ENCODE data around the gene HIKESHI. TPM values are rescaled to one million over a fixed set of nuclear protein-coding genes. Genes with fewer than 3 reads are reported as not detected.

Gene HIKESHI
- total RNA-seq, 1 experiment from 2014 or later = 53.9 TPM

GRCh38 chr11:86369668-86370067 lies 67.6 kb downstream of the HIKESHI start:
- CTCF ChIA-PET = interaction anchor here (0.6 to 4.7 kb wide), 3 partner anchors 9 to 269 kb away, joined by 3 to 44 read pairs (median 4); no protein-coding TSS in a partner anchor
- no peaks in the 10 kb centered on the region for H3K27me3 Mint-ChIP-seq (ENCODE audit: insufficient read depth, unreplicated experiment)
- no peak overlapping the region for H3K27ac Mint-ChIP-seq (ENCODE audit: low read depth, unreplicated experiment)
- BruUV-seq (replicated peaks) = no TSS peak
- TF ChIP-seq CTCF (IDR thresholded peaks at IDR 0.05; ENCODE audit: unreplicated experiment) = no peak
- DNase-seq (ENCODE audit: unreplicated experiment) = peak; percentile 60
- peaks cover 6% of the 10 kb centered on the region for H3K9me3 Mint-ChIP-seq (ENCODE audit: unreplicated experiment)
- intact Hi-C loops (cut with micrococcal nuclease) = no loop called here
- H3K36me3 Mint-ChIP-seq (ENCODE audit: insufficient read depth, unreplicated experiment) = no peaks in the 10 kb centered on the region
- H3K4me1 Mint-ChIP-seq (ENCODE audit: insufficient read depth, unreplicated experiment) = peaks cover 14% of the 10 kb centered on the region
- POLR2A ChIA-PET = no interaction called here
- no peak overlapping the region for H3K4me3 Mint-ChIP-seq (ENCODE audit: unreplicated experiment)

DNA sequence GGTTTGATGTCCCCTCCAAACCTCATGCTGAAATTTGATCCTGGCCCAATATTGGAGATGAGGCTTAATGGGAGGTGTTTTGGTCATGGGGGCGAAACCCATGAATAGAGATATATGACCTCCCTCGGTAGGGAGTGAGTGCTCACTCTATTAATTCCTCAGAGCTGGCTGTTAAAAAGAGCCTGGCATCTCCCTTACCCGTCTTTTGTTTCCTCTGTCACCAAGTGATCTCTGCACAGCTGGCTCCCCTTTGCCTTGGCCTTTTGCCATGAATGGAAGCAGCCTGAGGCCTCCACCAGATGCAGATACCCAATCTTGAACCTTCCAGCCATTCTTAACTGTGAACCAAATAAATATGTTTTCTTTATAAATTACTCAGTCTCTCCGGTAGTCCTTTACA lies 68.1 kb downstream of the HIKESHI start:
- intact Hi-C loops (cut with micrococcal nuclease) = no loop called here

GRCh38 chr11:86370922-86371594 lies 69.0 kb downstream of the HIKESHI start:
- BruUV-seq (replicated peaks) = no TSS peak
- no peak overlapping the region for H3K27ac Mint-ChIP-seq (ENCODE audit: low read depth, unreplicated experiment)

More for the DNA sequence above, 68.1 kb downstream of the HIKESHI start:
- DNase-seq (ENCODE audit: unreplicated experiment) = no peak
- Mint-ChIP-seq H3K9me3 (ENCODE audit: unreplicated experiment) (peaks cover 6% of the 10 kb centered on the region), H3K36me3 (ENCODE audit: insufficient read depth, unreplicated experiment) (no peaks in the 10 kb centered on the region), H3K27ac (ENCODE audit: low read depth, unreplicated experiment) (no peak overlapping the region), H3K4me1 (ENCODE audit: insufficient read depth, unreplicated experiment) (peaks cover 14% of the 10 kb centered on the region), H3K4me3 (ENCODE audit: unreplicated experiment) (no peak overlapping the region), H3K27me3 (ENCODE audit: insufficient read depth, unreplicated experiment) (no peaks in the 10 kb centered on the region)
- TF ChIP-seq CTCF (IDR thresholded peaks at IDR 0.05; ENCODE audit: unreplicated experiment) = no peak
- POLR2A ChIA-PET = no interaction called here
- CTCF ChIA-PET = interaction anchor here (4.7 kb wide), 1 partner anchor 9 kb away, joined by 44 read pairs; no protein-coding TSS in a partner anchor
- BruUV-seq (replicated peaks) = no TSS peak

More at GRCh38 chr11:86370922-86371594, 69.0 kb downstream of the HIKESHI start:
- no peak overlapping the region for H3K4me3 Mint-ChIP-seq (ENCODE audit: unreplicated experiment)
- no peaks in the 10 kb centered on the region for H3K27me3 Mint-ChIP-seq (ENCODE audit: insufficient read depth, unreplicated experiment)
- CTCF ChIA-PET = interaction anchor here (1.0 to 4.7 kb wide), 3 partner anchors 10 to 498 kb away, joined by 3 to 44 read pairs (median 3); no protein-coding TSS in a partner anchor
- peaks cover 14% of the 10 kb centered on the region for H3K4me1 Mint-ChIP-seq (ENCODE audit: insufficient read depth, unreplicated experiment)
- POLR2A ChIA-PET = interaction anchor here (0.9 kb wide), 1 partner anchor 222 kb away, joined by 3 read pairs; no protein-coding TSS in a partner anchor
- no peak for DNase-seq (ENCODE audit: unreplicated experiment)
- intact Hi-C loops (cut with micrococcal nuclease) = no loop called here
- TF ChIP-seq CTCF (IDR thresholded peaks at IDR 0.05; ENCODE audit: unreplicated experiment) = no peak
- peaks cover 6% of the 10 kb centered on the region for H3K9me3 Mint-ChIP-seq (ENCODE audit: unreplicated experiment)
- no peaks in the 10 kb centered on the region for H3K36me3 Mint-ChIP-seq (ENCODE audit: insufficient read depth, unreplicated experiment)

Measured in MCF 10A (cell line).